Measurements from ENCODE around the gene MAP9.

DNA sequence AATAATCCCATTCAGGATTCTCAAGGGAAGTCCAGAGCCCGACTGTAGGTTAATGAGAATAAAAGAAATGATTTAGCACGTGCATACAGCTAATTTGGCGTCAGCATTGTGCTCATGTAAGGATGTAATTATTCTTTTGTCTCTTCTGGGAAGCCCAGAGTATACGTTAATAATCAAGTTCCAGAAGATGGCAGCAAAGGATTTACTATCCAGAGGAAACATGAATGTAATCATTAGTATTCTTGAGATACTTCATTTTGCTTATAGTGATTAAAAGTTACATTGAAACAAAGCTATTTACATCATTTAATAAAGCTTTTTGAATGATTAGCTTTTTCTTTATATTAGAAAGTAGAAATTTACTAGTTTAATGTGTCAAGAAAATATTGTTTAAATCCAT lies 27.1 kb upstream of the MAP9 start:
- TF ChIP-seq POLR2A (IDR thresholded peaks at IDR 0.05; ENCODE audit: low read depth, low read length) (no peak), EZH2 (IDR thresholded peaks at IDR 0.05; ENCODE audit: borderline replicate concordance, low read depth, low read length, severe bottlenecking) (no peak)
- TF ChIP-seq, protein P1, sequence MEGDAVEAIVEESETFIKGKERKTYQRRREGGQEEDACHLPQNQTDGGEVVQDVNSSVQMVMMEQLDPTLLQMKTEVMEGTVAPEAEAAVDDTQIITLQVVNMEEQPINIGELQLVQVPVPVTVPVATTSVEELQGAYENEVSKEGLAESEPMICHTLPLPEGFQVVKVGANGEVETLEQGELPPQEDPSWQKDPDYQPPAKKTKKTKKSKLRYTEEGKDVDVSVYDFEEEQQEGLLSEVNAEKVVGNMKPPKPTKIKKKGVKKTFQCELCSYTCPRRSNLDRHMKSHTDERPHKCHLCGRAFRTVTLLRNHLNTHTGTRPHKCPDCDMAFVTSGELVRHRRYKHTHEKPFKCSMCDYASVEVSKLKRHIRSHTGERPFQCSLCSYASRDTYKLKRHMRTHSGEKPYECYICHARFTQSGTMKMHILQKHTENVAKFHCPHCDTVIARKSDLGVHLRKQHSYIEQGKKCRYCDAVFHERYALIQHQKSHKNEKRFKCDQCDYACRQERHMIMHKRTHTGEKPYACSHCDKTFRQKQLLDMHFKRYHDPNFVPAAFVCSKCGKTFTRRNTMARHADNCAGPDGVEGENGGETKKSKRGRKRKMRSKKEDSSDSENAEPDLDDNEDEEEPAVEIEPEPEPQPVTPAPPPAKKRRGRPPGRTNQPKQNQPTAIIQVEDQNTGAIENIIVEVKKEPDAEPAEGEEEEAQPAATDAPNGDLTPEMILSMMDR (IDR thresholded peaks at IDR 0.05; ENCODE audit: extremely low read depth in 1 of 2, insufficient read depth in 1 of 2, low read depth in 1 of 2, low read length in 2 of 2): peak; percentile 6 to 22

All from endothelial cell of umbilical vein (primary cell).